Effector memory CD4-positive, alpha-beta T cell (primary cell): ENCODE measurements around the gene SPRY1.

ENCODE experiments used
- DNase-seq, 3 donors: peaks; one replicate each; pipeline ENCODE4 v3.0.0-alpha.2; 2020
- H3K27ac ChIP-seq: 2 replicates; pipeline ENCODE4 v1.7.0; 2013; ENCODE audit warnings: mild to moderate bottlenecking, low read length, moderate library complexity; ENCODE audit not compliant: insufficient read depth, poor library complexity, severe bottlenecking
- H3K27me3 ChIP-seq: replicated peaks from 2 replicates; pipeline ENCODE4 v1.7.0; 2013; ENCODE audit warnings: mild to moderate bottlenecking, low read length; ENCODE audit not compliant: insufficient read depth, control insufficient read depth, poor library complexity, severe bottlenecking
- H3K36me3 ChIP-seq: 2 replicates; pipeline ENCODE4 v1.7.0; 2013; ENCODE audit warnings: mild to moderate bottlenecking, low read length, moderate library complexity; ENCODE audit not compliant: control insufficient read depth, insufficient read depth
- H3K4me1 ChIP-seq: 2 replicates; pipeline ENCODE4 v1.7.0; 2013; ENCODE audit warnings: low read length, mild to moderate bottlenecking; ENCODE audit not compliant: control insufficient read depth, insufficient read depth, poor library complexity, severe bottlenecking
- H3K4me3 ChIP-seq: 2 replicates; pipeline ENCODE4 v1.7.0; 2013; ENCODE audit warnings: low read length, low read depth, mild to moderate bottlenecking; ENCODE audit not compliant: insufficient read depth, poor library complexity, severe bottlenecking
- H3K9me3 ChIP-seq: 2 replicates; pipeline ENCODE4 v1.7.0; 2013; ENCODE audit warnings: mild to moderate bottlenecking, low read length, moderate library complexity; ENCODE audit not compliant: control insufficient read depth
- total RNA-seq, 3 donors: gene quantifications; one replicate each; lab custom pipeline; 2026; lab: John Stamatoyannopoulos, UW

The SPRY1 gene
- 7.9 to 16.6 (median 14.5) reads per million in 3 donors for total RNA-seq

DNA sequence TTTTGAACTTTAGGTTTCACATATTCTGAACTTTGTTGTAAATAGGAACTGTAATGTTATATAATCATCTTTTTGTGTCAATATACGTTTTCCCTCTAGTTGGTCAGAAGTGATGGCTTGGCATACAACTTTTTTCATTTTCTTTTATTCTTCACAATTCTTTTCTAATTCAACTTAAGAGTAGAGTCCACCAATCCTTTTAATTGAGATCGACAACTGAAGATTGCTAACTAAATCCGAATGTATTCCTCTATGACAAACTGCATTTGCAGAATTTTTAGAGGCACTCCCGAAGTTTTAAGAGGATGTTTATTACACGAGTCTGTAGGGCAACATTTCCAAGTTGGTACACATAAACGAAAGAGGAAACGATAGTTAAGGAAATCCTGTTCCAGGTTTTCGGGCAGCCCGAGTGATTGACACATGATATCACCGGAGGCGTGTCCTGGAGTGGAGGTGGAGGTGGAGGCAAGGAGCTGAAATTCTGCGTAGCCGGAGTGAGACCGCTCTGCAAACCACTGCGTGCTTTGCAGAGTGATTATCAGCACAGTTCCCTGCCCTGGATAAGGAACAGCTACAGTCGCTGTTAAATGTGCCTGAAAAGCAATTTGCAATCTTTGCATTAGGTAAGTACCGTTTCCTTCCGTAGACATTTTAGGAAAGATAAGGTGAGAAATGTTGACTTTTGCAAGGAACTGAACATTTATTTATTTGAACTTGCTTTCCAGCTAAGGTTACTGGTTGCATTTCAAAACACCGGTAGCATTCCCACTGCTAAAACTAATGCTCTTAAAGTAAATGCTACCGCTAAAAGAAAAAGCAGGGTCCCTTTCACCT, at the start of gene SPRY1:
SPRY1 (plus strand) TSS at position 489 of the 837 bp plus-strand sequence. CDS start 4,797 bp downstream, outside the sequence.
- DNase-seq, result peak; percentile 40 to 55 (median 52)
- no peaks in the 10 kb centered on the region for H3K27me3 ChIP-seq
- peaks cover 23% of the 10 kb centered on the region for H3K4me1 ChIP-seq
- H3K36me3 ChIP-seq, result no peaks in the 10 kb centered on the region
- peak within 1 kb of the TSS; percentile 57 for H3K4me3 ChIP-seq
- H3K27ac ChIP-seq, result peak within 1 kb of the TSS; percentile 20
- H3K9me3 ChIP-seq, result no peaks in the 10 kb centered on the region

DNA sequence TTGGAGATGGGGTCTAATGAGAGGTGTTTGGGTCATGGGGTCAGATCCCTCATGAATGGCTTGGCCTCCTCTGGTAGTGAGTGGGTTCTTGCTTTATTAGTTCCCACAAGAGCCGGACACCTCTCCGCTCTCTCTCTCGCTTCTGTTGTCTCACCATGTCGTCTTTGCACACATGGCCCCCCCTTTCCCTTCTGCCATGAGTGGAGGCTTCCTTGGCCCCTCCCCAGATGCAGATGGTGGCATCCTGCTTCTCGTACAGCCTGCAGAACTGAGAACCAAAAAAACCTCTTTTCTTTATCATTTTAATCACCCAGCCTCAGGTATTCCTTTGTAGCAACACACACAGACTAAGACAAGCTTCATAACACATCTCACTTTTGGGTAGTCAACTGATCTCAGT, 49.6 kb upstream of the SPRY1 start:
- Histone ChIP-seq H3K4me3 (no peak overlapping the region), H3K36me3 (no peaks in the 10 kb centered on the region), H3K27me3 (no peaks in the 10 kb centered on the region), H3K4me1 (no peaks in the 10 kb centered on the region), H3K9me3 (no peaks in the 10 kb centered on the region), H3K27ac (no peak overlapping the region)
- DNase-seq, result no peak

DNA sequence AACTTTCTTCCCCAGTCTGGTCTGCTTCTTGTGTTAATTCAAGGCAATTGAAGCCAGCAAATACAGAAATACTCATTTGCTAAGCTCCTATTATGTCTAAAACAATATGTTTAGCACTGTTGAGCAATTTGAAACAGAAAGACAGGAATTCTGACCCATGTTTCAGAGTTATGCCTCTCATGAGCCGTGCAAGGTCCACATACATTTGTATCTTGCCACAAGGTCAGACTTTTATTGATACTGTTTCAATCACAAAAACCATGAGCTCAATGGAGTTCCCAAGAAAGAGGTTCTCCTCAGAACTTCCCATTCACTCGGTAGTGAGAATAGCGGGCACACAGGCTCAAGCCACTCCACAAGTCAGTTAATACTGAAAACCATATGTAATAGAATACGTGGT, 47.6 kb upstream of the SPRY1 start:
- Histone ChIP-seq H3K27ac (no peak overlapping the region), H3K4me3 (no peak overlapping the region), H3K36me3 (no peaks in the 10 kb centered on the region), H3K4me1 (no peaks in the 10 kb centered on the region), H3K27me3 (no peaks in the 10 kb centered on the region), H3K9me3 (no peaks in the 10 kb centered on the region)
- no peak for DNase-seq

DNA sequence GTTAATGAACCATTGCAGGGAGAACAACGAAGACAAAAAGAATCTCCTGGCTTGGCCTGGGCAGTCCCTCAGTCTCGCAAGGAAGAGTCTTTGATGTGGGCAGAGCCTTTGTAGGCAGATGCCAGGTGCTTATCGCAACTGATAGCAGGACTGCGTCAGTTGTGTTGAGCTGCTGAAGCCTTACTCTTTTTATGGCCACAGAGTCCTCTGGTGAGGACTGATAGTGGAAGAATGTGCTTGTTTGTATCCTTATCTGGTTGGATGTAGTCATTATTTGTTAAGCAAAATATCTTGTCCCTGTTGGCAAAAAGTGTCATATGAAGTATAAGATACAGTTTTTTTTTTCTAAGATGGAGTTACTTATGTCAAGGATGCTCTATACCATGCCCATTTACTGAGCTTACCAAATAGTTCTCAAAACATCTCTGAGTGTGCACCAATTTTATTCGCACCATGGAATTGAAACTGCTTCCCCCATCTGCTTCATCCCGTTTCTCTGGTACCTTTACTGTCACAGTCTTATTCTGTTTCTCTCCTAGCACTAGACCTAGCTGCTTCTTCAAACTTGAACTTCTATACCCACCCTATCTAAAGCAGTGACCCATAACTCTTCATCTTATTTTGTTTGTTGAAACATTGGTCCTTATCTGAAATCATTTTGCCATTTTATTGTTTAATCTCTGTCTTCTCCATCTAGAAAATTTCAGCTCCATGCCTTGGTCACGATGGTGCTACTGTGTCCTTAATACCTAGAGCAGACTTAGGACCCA, 47.0 kb upstream of the SPRY1 start:
- Histone ChIP-seq H3K4me1 (no peaks in the 10 kb centered on the region), H3K4me3 (no peak overlapping the region), H3K9me3 (no peaks in the 10 kb centered on the region), H3K27me3 (no peaks in the 10 kb centered on the region), H3K27ac (no peak overlapping the region), H3K36me3 (no peaks in the 10 kb centered on the region)
- DNase-seq, result no peak

DNA sequence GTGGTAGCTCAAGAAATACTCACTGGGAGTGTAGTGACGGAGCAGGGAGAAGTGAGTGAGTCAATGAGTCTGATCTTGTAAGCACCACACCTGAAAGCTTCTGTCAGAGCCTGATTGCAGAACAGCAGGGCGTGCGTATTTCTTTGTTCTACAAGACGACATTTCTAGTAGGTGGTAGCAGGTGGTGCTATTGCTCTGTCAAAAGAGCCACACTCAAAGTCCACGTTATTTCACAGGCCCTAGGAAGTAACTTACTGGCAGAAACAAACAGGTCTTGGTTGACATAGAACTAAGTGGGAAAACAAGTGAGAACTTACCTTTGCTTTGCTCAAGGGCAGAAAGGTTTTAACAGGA, 46.4 kb upstream of the SPRY1 start:
- no peaks in the 10 kb centered on the region for H3K4me1 ChIP-seq
- DNase-seq, result no peak

DNA sequence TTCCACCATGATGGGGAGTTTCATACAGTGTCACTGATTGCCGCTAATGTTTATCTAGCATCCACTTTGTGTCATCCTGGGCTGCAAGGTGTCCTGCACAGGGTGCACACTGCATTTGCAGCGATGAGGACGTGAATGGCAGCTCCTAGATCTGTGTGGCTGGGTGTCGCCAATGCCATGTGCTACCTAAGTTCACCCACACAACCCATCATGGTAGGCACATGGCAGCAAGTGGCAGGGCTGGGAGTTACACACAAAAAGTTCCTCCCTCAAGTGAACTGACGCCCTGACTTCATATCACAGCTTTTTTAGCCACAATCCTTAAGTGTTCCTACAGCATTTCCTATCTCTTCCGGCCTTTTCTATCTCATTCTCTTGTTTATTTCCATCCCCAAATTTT, 45.9 kb upstream of the SPRY1 start:
- DNase-seq, result no peak
- Histone ChIP-seq H3K4me3 (no peak overlapping the region), H3K27me3 (no peaks in the 10 kb centered on the region), H3K27ac (no peak overlapping the region), H3K4me1 (no peaks in the 10 kb centered on the region), H3K36me3 (no peaks in the 10 kb centered on the region), H3K9me3 (no peaks in the 10 kb centered on the region)

More for the DNA sequence above, 46.4 kb upstream of the SPRY1 start:
- no peak overlapping the region for H3K4me3 ChIP-seq
- H3K9me3 ChIP-seq, result no peaks in the 10 kb centered on the region
- no peaks in the 10 kb centered on the region for H3K36me3 ChIP-seq
- H3K27me3 ChIP-seq, result no peaks in the 10 kb centered on the region
- no peak overlapping the region for H3K27ac ChIP-seq

DNA sequence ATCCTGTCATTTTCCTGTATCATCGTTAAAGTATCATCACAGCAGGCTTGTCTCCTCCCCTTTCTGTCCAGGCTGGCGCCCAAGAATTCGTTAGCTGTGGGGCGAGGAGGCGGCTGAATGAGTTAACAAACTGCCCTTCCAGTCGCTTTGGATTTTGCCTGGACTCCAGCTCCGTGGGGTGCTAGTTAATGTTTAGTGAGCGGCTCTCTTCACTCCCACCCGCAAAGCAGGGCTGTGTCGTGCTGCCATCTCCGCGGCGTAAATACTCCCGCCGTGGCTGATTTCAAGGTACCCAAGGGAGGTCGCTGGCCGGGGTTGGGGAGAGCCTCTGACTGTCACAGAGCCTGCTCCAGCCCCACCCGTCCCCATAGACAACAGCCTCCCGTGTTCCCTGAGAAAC, 44.9 kb upstream of the SPRY1 start:
- Histone ChIP-seq H3K27ac (no peak overlapping the region), H3K27me3 (no peaks in the 10 kb centered on the region), H3K9me3 (no peaks in the 10 kb centered on the region), H3K4me3 (no peak overlapping the region), H3K4me1 (no peaks in the 10 kb centered on the region), H3K36me3 (no peaks in the 10 kb centered on the region)
- DNase-seq, result no peak

DNA sequence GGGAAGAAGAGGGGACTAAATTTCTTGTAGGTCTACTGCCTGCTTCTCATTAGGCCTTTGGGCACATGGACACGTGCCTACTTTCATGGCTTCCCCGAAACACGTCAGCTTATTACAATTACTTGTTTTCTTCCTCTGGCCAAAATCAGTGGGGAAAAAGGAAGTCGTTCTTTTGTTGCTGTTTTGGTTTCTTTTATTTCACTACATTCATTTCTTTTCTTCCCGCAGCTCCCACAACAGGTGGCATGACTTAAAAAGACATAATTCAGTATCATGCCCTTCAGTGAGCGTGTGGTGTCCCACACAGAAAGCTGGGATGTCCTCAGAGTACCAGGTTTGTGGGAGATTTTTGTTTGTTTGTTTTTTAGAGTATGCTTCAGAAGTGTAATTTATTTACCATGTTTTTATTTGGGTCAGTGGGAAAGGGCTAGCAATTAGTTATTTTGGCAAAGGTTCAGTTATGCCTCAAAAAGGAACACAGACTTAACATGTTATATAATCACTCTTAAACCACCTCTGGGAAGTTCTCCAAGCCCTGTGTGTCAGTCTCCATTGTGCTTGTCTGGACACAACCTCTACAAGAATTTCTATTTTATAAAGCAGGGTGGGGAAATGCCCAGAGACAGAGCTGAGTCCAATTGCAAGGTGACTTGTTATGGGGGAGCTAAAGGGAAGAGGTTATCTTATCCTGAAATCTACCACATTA, 44.2 kb upstream of the SPRY1 start:
- Histone ChIP-seq H3K9me3 (no peaks in the 10 kb centered on the region), H3K4me3 (no peak overlapping the region), H3K27me3 (no peaks in the 10 kb centered on the region), H3K36me3 (no peaks in the 10 kb centered on the region), H3K27ac (no peak overlapping the region), H3K4me1 (no peaks in the 10 kb centered on the region)
- DNase-seq, result no peak

GRCh38 chr4:123352966-123353365, 43.6 kb upstream of the SPRY1 start:
- Histone ChIP-seq H3K36me3 (no peaks in the 10 kb centered on the region), H3K27me3 (no peaks in the 10 kb centered on the region), H3K4me3 (no peak overlapping the region)

More at GRCh38 chr4:123352966-123353365, 43.6 kb upstream of the SPRY1 start:
- DNase-seq, result no peak
- Histone ChIP-seq H3K9me3 (no peaks in the 10 kb centered on the region), H3K27ac (no peak overlapping the region), H3K4me1 (no peaks in the 10 kb centered on the region)
